Breast epithelium (tissue), 4 donors: Measurements from ENCODE around the gene REC114. TPM values are rescaled to one million over a fixed set of nuclear protein-coding genes. Genes with fewer than 3 reads are reported as not detected.

ENCODE experiments used
- DNase-seq, 2 donors: peaks; one replicate each; pipeline ENCODE4 v3.0.0-alpha.2; 2019; ENCODE audit warnings: low spot score in 2 of 2
- H3K27ac ChIP-seq, 2 donors: fragments of 200-600 bp; sonication (generic) in 1 of 2; one replicate each; pipeline ENCODE4 v1.5.1; 2016 to 2019; ENCODE audit warnings: mild to moderate bottlenecking in 1 of 2
- H3K27me3 ChIP-seq, 2 donors: fragments of 200-600 bp; sonication (generic) in 1 of 2; one replicate each; pipeline versions ENCODE4 v1.5.1 to v1.6.0; 2017 to 2019; ENCODE audit warnings: control low read depth in 1 of 2, mild to moderate bottlenecking in 1 of 2
- H3K36me3 ChIP-seq: fragments of 200-600 bp; one replicate; pipeline ENCODE4 v1.5.1; 2019
- H3K4me1 ChIP-seq, 2 donors: fragments of 200-600 bp; sonication (generic); one replicate each; pipeline ENCODE4 v1.5.1; 2016 to 2019; ENCODE audit warnings: control low read depth in 1 of 2
- H3K4me3 ChIP-seq, 3 donors: fragments of 200-600 bp; sonication (generic); 1 replicate in 2 of 3; 2 replicates in 1 of 3; pipeline ENCODE4 v1.5.1; 2016 to 2019; ENCODE audit warnings: mild to moderate bottlenecking in 3 of 3, moderate library complexity in 2 of 3
- H3K9me3 ChIP-seq, 2 donors: fragments of 200-600 bp; sonication (generic) in 1 of 2; one replicate each; pipeline ENCODE4 v1.5.1; 2016 to 2019; ENCODE audit warnings: control low read depth in 1 of 2
- POLR2A ChIP-seq: fragments of 450-650 bp; IDR thresholded peaks from one replicate; pipeline ENCODE4 v1.6.1; 2016; ENCODE audit warnings: antibody characterized with exemption, mild to moderate bottlenecking, moderate library complexity
- POLR2AphosphoS5 ChIP-seq, 3 donors: sonication (generic); formaldehyde crosslinking; IDR thresholded peaks; one replicate each; pipeline ENCODE4 v1.6.1; 2017; ENCODE audit warnings: antibody characterized with exemption in 3 of 3
- intact Hi-C: fragments of 100-400 bp; cut with DNase I; formaldehyde crosslinking; loops from one replicate; pipeline ENCODE4 v1.15.1; 2023; ENCODE audit warnings: low total_unique reads
- total RNA-seq, 3 donors: library from RNA; depleted of rRNA; stranded (reverse); fragments of >200 nt; gene quantifications; one replicate each; pipeline ENCODE4 v1.1.0, GENCODE V29; 2016
- TF ChIP-seq, protein P1 (sequence below), 3 donors: fragments of 450-650 bp; IDR thresholded peaks; one replicate each; pipeline ENCODE4 v1.5.1; 2016 to 2017; ENCODE audit warnings: antibody characterized with exemption in 3 of 3, mild to moderate bottlenecking in 3 of 3, moderate library complexity in 3 of 3

The REC114 gene
- total RNA-seq, 3 donors from 2014 or later, result not detected

DNA sequence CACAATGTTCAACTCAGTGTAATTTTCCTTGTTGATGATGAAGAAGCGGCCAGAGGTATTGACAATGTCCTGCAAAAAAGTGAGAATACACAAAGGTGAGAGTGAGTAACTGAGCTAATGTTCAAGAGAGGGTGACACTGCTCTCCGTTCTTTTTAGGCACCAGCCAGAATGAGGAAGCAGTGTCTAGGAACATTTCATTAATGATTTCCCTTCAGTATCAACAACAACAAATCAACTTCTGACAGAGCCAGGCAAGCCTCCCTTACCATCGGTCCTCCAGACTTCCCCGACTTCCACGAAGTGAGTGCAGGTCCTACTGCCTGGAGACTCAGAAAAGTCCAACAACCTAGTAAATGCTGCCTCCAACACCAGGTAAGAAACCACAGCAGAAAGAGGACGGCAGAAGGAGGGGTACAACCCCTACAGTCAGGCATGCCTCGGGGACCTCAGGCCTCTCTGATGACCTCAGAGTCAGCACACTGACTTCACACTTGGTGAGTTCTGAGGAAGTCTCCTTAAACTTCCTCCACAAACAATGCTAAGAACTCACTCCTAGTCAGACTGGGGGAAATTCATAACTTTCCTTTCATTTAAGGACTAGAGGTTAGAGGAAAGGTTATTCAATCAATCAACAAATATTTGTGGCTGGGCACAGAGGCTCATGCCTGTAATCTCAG, 127.5 kb downstream of the REC114 start:
- DNase-seq, result no peak
- Histone ChIP-seq H3K4me3 (no peak overlapping the region), H3K9me3 (no peaks in the 10 kb centered on the region), H3K4me1 (no peaks in the 10 kb centered on the region), H3K36me3 (no peaks in the 10 kb centered on the region), H3K27me3 (no peaks in the 10 kb centered on the region), H3K27ac (no peak overlapping the region)
- TF ChIP-seq, protein P1, sequence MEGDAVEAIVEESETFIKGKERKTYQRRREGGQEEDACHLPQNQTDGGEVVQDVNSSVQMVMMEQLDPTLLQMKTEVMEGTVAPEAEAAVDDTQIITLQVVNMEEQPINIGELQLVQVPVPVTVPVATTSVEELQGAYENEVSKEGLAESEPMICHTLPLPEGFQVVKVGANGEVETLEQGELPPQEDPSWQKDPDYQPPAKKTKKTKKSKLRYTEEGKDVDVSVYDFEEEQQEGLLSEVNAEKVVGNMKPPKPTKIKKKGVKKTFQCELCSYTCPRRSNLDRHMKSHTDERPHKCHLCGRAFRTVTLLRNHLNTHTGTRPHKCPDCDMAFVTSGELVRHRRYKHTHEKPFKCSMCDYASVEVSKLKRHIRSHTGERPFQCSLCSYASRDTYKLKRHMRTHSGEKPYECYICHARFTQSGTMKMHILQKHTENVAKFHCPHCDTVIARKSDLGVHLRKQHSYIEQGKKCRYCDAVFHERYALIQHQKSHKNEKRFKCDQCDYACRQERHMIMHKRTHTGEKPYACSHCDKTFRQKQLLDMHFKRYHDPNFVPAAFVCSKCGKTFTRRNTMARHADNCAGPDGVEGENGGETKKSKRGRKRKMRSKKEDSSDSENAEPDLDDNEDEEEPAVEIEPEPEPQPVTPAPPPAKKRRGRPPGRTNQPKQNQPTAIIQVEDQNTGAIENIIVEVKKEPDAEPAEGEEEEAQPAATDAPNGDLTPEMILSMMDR (IDR thresholded peaks at IDR 0.05), result no peak
- TF ChIP-seq POLR2A, result no peak
- no peak for TF ChIP-seq POLR2AphosphoS5 (IDR thresholded peaks at IDR 0.05)
- intact Hi-C loops, result no loop called here

DNA sequence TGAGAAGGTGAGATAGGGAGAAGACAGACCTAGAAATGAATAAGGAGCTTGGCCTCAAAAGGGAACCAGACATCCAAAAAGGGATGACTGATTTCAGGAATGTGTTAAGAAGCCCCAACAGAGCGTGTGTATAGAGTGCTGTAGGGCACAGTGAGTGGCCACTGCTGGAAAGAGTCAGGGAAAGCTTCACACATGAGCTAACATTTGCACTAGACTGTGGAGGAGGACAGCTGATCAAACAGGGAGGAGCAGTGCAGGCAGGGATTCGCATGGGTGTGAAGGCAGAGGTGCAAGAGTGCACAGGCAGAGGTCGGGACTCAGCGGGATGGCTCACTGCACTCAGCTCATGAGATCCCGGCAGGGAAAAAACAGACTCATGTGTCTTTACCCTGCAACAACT, 128.4 kb downstream of the REC114 start:
- no peaks in the 10 kb centered on the region for H3K36me3 ChIP-seq
- TF ChIP-seq, protein P1 (IDR thresholded peaks at IDR 0.05), result no peak
- no peak for TF ChIP-seq POLR2A
- TF ChIP-seq POLR2AphosphoS5 (IDR thresholded peaks at IDR 0.05), result no peak
- H3K27ac ChIP-seq, result no peak overlapping the region
- intact Hi-C loops, result no loop called here
- no peaks in the 10 kb centered on the region for H3K4me1 ChIP-seq
- no peak overlapping the region for H3K4me3 ChIP-seq
- no peaks in the 10 kb centered on the region for H3K27me3 ChIP-seq
- H3K9me3 ChIP-seq, result no peaks in the 10 kb centered on the region
- DNase-seq, result no peak

DNA sequence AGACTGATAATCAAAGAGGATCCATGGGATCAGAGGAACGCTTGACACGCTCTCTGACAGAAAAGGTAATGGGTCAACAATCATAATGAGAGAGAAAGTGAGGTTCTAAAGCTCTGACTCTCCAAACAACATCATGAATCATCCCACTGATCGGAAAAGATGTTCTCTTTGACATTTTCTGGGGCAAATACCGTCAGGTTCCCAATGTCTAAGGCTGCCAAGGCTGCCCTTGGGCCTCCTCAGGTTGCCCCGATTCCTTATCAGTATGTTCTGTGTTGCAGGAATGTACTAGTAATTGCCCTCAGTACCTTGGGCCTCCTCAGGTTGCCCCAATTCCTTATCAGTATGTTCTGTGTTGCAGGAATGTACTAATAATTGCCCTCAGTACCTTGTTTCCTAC, 129.3 kb downstream of the REC114 start:
- TF ChIP-seq POLR2AphosphoS5 (IDR thresholded peaks at IDR 0.05) (no peak), POLR2A (no peak)
- TF ChIP-seq, protein P1 (IDR thresholded peaks at IDR 0.05), result no peak
- no peaks in the 10 kb centered on the region for H3K4me1 ChIP-seq
- H3K4me3 ChIP-seq, result no peak overlapping the region
- no peak for DNase-seq
- H3K27ac ChIP-seq, result no peak overlapping the region
- intact Hi-C loops, result no loop called here
- H3K9me3 ChIP-seq, result no peaks in the 10 kb centered on the region
- no peaks in the 10 kb centered on the region for H3K27me3 ChIP-seq
- H3K36me3 ChIP-seq, result no peaks in the 10 kb centered on the region

DNA sequence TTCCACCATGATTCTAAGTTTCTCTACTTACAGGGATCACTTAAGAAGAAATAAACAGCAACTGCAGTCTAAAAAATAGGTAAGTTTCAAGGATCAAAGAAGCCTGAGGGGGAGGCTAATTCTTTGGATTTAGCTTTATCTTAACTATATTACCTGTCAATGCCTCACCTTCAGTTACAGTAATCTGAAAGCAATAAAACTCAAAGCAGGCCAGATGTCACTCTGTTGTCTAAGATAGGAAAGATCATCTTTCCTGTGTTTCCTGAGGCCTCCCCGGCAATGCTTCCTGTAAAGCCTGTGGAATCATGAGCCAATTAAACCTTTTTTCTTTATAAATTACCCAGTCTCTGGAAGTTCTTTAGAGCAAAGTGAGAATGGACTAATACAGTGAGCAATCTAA, 130.1 kb downstream of the REC114 start:
- H3K27ac ChIP-seq, result no peak overlapping the region

DNA sequence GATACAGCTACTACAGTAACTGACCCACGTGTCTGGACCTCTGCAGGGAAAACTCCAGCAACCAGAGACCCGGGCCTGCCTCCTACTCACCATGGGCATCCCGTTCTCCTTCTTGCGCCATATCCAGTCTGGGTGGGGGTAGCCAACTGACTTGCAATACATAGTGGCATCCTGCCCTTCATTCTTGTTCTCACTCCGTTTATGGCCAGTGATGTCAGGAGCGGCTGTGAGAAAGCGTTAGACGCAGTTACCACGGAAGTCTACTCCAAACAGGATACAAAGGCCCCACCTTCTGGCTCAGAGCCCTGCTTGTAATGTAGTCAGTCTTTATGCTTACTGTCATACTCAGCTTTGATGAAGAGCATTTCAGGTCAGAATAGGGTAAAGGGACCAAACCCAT, 130.6 kb downstream of the REC114 start:
- no peak overlapping the region for H3K4me3 ChIP-seq
- intact Hi-C loops, result no loop called here
- H3K36me3 ChIP-seq, result no peaks in the 10 kb centered on the region
- H3K27ac ChIP-seq, result no peak overlapping the region
- no peaks in the 10 kb centered on the region for H3K9me3 ChIP-seq
- TF ChIP-seq POLR2A, result no peak
- TF ChIP-seq, protein P1 (IDR thresholded peaks at IDR 0.05), result no peak
- no peak for TF ChIP-seq POLR2AphosphoS5 (IDR thresholded peaks at IDR 0.05)
- H3K4me1 ChIP-seq, result no peaks in the 10 kb centered on the region
- no peaks in the 10 kb centered on the region for H3K27me3 ChIP-seq
- DNase-seq, result no peak

More for the DNA sequence above, 130.1 kb downstream of the REC114 start:
- Histone ChIP-seq H3K9me3 (no peaks in the 10 kb centered on the region), H3K27me3 (no peaks in the 10 kb centered on the region), H3K4me1 (no peaks in the 10 kb centered on the region), H3K36me3 (no peaks in the 10 kb centered on the region), H3K4me3 (no peak overlapping the region)
- TF ChIP-seq POLR2AphosphoS5 (IDR thresholded peaks at IDR 0.05) (no peak), POLR2A (no peak)
- TF ChIP-seq, protein P1 (IDR thresholded peaks at IDR 0.05), result no peak
- DNase-seq, result no peak
- intact Hi-C loops, result no loop called here
